Activated T-helper 17 cell treated with anti-CD3 and anti-CD28 coated beads, Interleukin-2, amount 50 U/mL, for 72 hours (primary cell): Measurements from ENCODE around the gene BLOC1S3. TPM values are rescaled to one million over a fixed set of nuclear protein-coding genes. Genes with fewer than 3 reads are reported as not detected.

Experiments used
- ATAC-seq: fragments of 150-1000 bp; cut with Tn5 transposase; replicated peaks from 2 replicates; pipeline ENCODE4 v1.10.0; 2021; ENCODE audit warnings: mild to moderate bottlenecking, moderate library complexity
- H3K27ac Mint-ChIP-seq: one replicate; pipeline ENCODE4 v1.8.0; 2022; ENCODE audit warnings: mixed read lengths
- H3K27me3 Mint-ChIP-seq: one replicate; pipeline ENCODE4 v1.8.0; 2022; ENCODE audit warnings: mixed read lengths
- H3K36me3 Mint-ChIP-seq: one replicate; pipeline ENCODE4 v1.8.0; 2022; ENCODE audit warnings: low read depth, mild to moderate bottlenecking, mixed read lengths
- H3K4me1 Mint-ChIP-seq: one replicate; pipeline ENCODE4 v1.8.0; 2022; ENCODE audit warnings: mixed read lengths
- H3K4me3 Mint-ChIP-seq: one replicate; pipeline ENCODE4 v1.8.0; 2022; ENCODE audit warnings: mild to moderate bottlenecking, mixed read lengths
- H3K9me3 Mint-ChIP-seq: one replicate; pipeline ENCODE4 v1.8.0; 2022; ENCODE audit warnings: mixed read lengths
- total RNA-seq, 2 donors: library from RNA; stranded (reverse); gene quantifications; one replicate each; pipeline ENCODE4 v1.2.3, GENCODE V29; 2022

BLOC1S3 gene
- total RNA-seq, 2 donors from 2014 or later, result 13.9 to 16.7 TPM

GRCh38 chr19:45142016-45142725 lies 36.4 kb upstream of the BLOC1S3 start:
- H3K36me3 Mint-ChIP-seq, result peaks cover 16% of the 10 kb centered on the region
- H3K27me3 Mint-ChIP-seq, result no peaks in the 10 kb centered on the region
- no peak overlapping the region for H3K27ac Mint-ChIP-seq
- ATAC-seq, result no peak
- no peak overlapping the region for H3K4me3 Mint-ChIP-seq
- no peaks in the 10 kb centered on the region for H3K9me3 Mint-ChIP-seq
- H3K4me1 Mint-ChIP-seq, result peaks cover 5% of the 10 kb centered on the region

- Mint-ChIP-seq H3K27me3 (no peaks in the 10 kb centered on the region), H3K36me3 (peaks cover 16% of the 10 kb centered on the region), H3K4me1 (peaks cover 5% of the 10 kb centered on the region), H3K9me3 (no peaks in the 10 kb centered on the region), H3K27ac (no peak overlapping the region), H3K4me3 (no peak overlapping the region)
- ATAC-seq, result no peak
Measured at GRCh38 chr19:45142726-45143110, 35.9 kb upstream of the BLOC1S3 start.

GRCh38 chr19:45144431-45145269 lies 33.9 kb upstream of the BLOC1S3 start:
- H3K4me3 Mint-ChIP-seq, result no peak overlapping the region
- no peaks in the 10 kb centered on the region for H3K27me3 Mint-ChIP-seq
- no peak overlapping the region for H3K27ac Mint-ChIP-seq
- peaks cover 9% of the 10 kb centered on the region for H3K4me1 Mint-ChIP-seq
- peaks cover 16% of the 10 kb centered on the region for H3K36me3 Mint-ChIP-seq
- no peak for ATAC-seq
- H3K9me3 Mint-ChIP-seq, result no peaks in the 10 kb centered on the region

- no peak overlapping the region for H3K27ac Mint-ChIP-seq
- no peak overlapping the region for H3K4me3 Mint-ChIP-seq
- H3K27me3 Mint-ChIP-seq, result no peaks in the 10 kb centered on the region
- peaks cover 16% of the 10 kb centered on the region for H3K36me3 Mint-ChIP-seq
- H3K4me1 Mint-ChIP-seq, result peaks cover 9% of the 10 kb centered on the region
- ATAC-seq, result no peak
- H3K9me3 Mint-ChIP-seq, result no peaks in the 10 kb centered on the region
Measured at GRCh38 chr19:45145270-45146189, 33.1 kb upstream of the BLOC1S3 start.

GRCh38 chr19:45146251-45146650 lies 32.3 kb upstream of the BLOC1S3 start:
- H3K9me3 Mint-ChIP-seq, result no peaks in the 10 kb centered on the region
- no peak for ATAC-seq
- H3K4me3 Mint-ChIP-seq, result no peak overlapping the region

GRCh38 chr19:45146741-45147205 lies 31.8 kb upstream of the BLOC1S3 start:
- H3K27ac Mint-ChIP-seq, result no peak overlapping the region
- H3K27me3 Mint-ChIP-seq, result no peaks in the 10 kb centered on the region
- no peak for ATAC-seq
- H3K36me3 Mint-ChIP-seq, result peaks cover 13% of the 10 kb centered on the region
- peaks cover 9% of the 10 kb centered on the region for H3K4me1 Mint-ChIP-seq
- no peaks in the 10 kb centered on the region for H3K9me3 Mint-ChIP-seq
- no peak overlapping the region for H3K4me3 Mint-ChIP-seq

More at GRCh38 chr19:45146251-45146650, 32.3 kb upstream of the BLOC1S3 start:
- no peak overlapping the region for H3K27ac Mint-ChIP-seq
- H3K27me3 Mint-ChIP-seq, result no peaks in the 10 kb centered on the region
- peaks cover 14% of the 10 kb centered on the region for H3K36me3 Mint-ChIP-seq
- peaks cover 9% of the 10 kb centered on the region for H3K4me1 Mint-ChIP-seq

- no peak overlapping the region for H3K27ac Mint-ChIP-seq
Measured at GRCh38 chr19:45147835-45148676, 30.5 kb upstream of the BLOC1S3 start.

GRCh38 chr19:45149129-45149528 lies 29.5 kb upstream of the BLOC1S3 start:
- H3K4me1 Mint-ChIP-seq, result peaks cover 13% of the 10 kb centered on the region
- no peak for ATAC-seq
- no peak overlapping the region for H3K4me3 Mint-ChIP-seq
- H3K9me3 Mint-ChIP-seq, result no peaks in the 10 kb centered on the region
- H3K27ac Mint-ChIP-seq, result no peak overlapping the region
- no peaks in the 10 kb centered on the region for H3K27me3 Mint-ChIP-seq
- H3K36me3 Mint-ChIP-seq, result peaks cover 5% of the 10 kb centered on the region

More at GRCh38 chr19:45147835-45148676, 30.5 kb upstream of the BLOC1S3 start:
- peaks cover 5% of the 10 kb centered on the region for H3K36me3 Mint-ChIP-seq
- no peaks in the 10 kb centered on the region for H3K9me3 Mint-ChIP-seq
- H3K27me3 Mint-ChIP-seq, result no peaks in the 10 kb centered on the region
- no peak for ATAC-seq
- no peak overlapping the region for H3K4me3 Mint-ChIP-seq
- H3K4me1 Mint-ChIP-seq, result peaks cover 9% of the 10 kb centered on the region

GRCh38 chr19:45150180-45150579 lies 28.4 kb upstream of the BLOC1S3 start:
- no peak for ATAC-seq
- Mint-ChIP-seq H3K27ac (no peak overlapping the region), H3K4me1 (peaks cover 16% of the 10 kb centered on the region), H3K36me3 (peaks cover 5% of the 10 kb centered on the region), H3K4me3 (no peak overlapping the region), H3K27me3 (no peaks in the 10 kb centered on the region), H3K9me3 (no peaks in the 10 kb centered on the region)

- ATAC-seq, result peak; percentile 16
- no peaks in the 10 kb centered on the region for H3K9me3 Mint-ChIP-seq
- peaks cover 5% of the 10 kb centered on the region for H3K36me3 Mint-ChIP-seq
Measured at GRCh38 chr19:45150751-45151281, 27.8 kb upstream of the BLOC1S3 start.

GRCh38 chr19:45151320-45151719 lies 27.3 kb upstream of the BLOC1S3 start:
- Mint-ChIP-seq H3K4me1 (peaks cover 16% of the 10 kb centered on the region), H3K4me3 (peak overlapping the region; percentile 59), H3K27me3 (no peaks in the 10 kb centered on the region), H3K9me3 (no peaks in the 10 kb centered on the region), H3K36me3 (peaks cover 5% of the 10 kb centered on the region), H3K27ac (no peak overlapping the region)
- ATAC-seq, result no peak

More at GRCh38 chr19:45150751-45151281, 27.8 kb upstream of the BLOC1S3 start:
- Mint-ChIP-seq H3K27ac (no peak overlapping the region), H3K27me3 (no peaks in the 10 kb centered on the region), H3K4me3 (no peak overlapping the region), H3K4me1 (peaks cover 16% of the 10 kb centered on the region)

- Mint-ChIP-seq H3K9me3 (no peaks in the 10 kb centered on the region), H3K27ac (no peak overlapping the region), H3K4me3 (peak overlapping the region; percentile 59), H3K27me3 (no peaks in the 10 kb centered on the region), H3K36me3 (peaks cover 5% of the 10 kb centered on the region), H3K4me1 (peaks cover 16% of the 10 kb centered on the region)
- ATAC-seq, result no peak
Measured at GRCh38 chr19:45151821-45152503, 26.6 kb upstream of the BLOC1S3 start.
